8988T (cell line): ENCODE measurements around the gene PRKG1.

Source experiments
- DNase-seq: peaks from one replicate; pipeline ENCODE4 v3.0.0; 2011

PRKG1 gene

GRCh38 chr10:51910596-51910995 is 836.3 kb downstream of the PRKG1 start:
- DNase-seq: no peak

- no peak for DNase-seq
These were observed 837.4 kb downstream of the PRKG1 start for GRCh38 chr10:51911723-51912122.

GRCh38 chr10:51915031-51915542 is 840.8 kb downstream of the PRKG1 start:
- DNase-seq: no peak

GRCh38 chr10:51918440-51918839 is 844.2 kb downstream of the PRKG1 start:
- DNase-seq: no peak

GRCh38 chr10:51918884-51919325 is 844.6 kb downstream of the PRKG1 start:
- DNase-seq: no peak

- DNase-seq: no peak
These were observed 846.4 kb downstream of the PRKG1 start for GRCh38 chr10:51920672-51921071.

GRCh38 chr10:51924359-51924758 is 850.1 kb downstream of the PRKG1 start:
- no peak for DNase-seq

- DNase-seq: no peak
These were observed 852.0 kb downstream of the PRKG1 start for GRCh38 chr10:51926337-51926736.

- DNase-seq: no peak
These were observed 853.9 kb downstream of the PRKG1 start for GRCh38 chr10:51928162-51928561.

- DNase-seq: no peak
These were observed 858.2 kb downstream of the PRKG1 start for GRCh38 chr10:51932530-51932929.

GRCh38 chr10:51934373-51934772 is 860.1 kb downstream of the PRKG1 start:
- DNase-seq: no peak

- no peak for DNase-seq
These were observed 861.1 kb downstream of the PRKG1 start for GRCh38 chr10:51935341-51935740.

GRCh38 chr10:51937308-51938140 is 863.2 kb downstream of the PRKG1 start:
- no peak for DNase-seq

GRCh38 chr10:51950371-51950995 is 876.2 kb downstream of the PRKG1 start:
- no peak for DNase-seq

- DNase-seq: no peak
These were observed 876.8 kb downstream of the PRKG1 start for GRCh38 chr10:51950996-51951555.

GRCh38 chr10:51951601-51952000 is 877.3 kb downstream of the PRKG1 start:
- DNase-seq: no peak

- no peak for DNase-seq
These were observed 877.8 kb downstream of the PRKG1 start for GRCh38 chr10:51952056-51952455.

GRCh38 chr10:51955696-51956095 is 881.4 kb downstream of the PRKG1 start:
- no peak for DNase-seq

GRCh38 chr10:51956822-51957221 is 882.5 kb downstream of the PRKG1 start:
- no peak for DNase-seq

- DNase-seq: no peak
These were observed 886.2 kb downstream of the PRKG1 start for GRCh38 chr10:51960494-51960895.

GRCh38 chr10:51961401-51961800 is 887.1 kb downstream of the PRKG1 start:
- no peak for DNase-seq

- no peak for DNase-seq
These were observed 890.3 kb downstream of the PRKG1 start for GRCh38 chr10:51964630-51965029.

- DNase-seq: no peak
These were observed 891.2 kb downstream of the PRKG1 start for GRCh38 chr10:51965451-51965850.
